Mesendoderm (in vitro differentiated cells): ENCODE measurements around the gene MTNR1A.
"Not testable (repeated sequence)": the region's sequence is repeated elsewhere in the genome, so short reads cannot be mapped to it uniquely, and the experiment has no call there.

ENCODE experiments used
- DNase-seq: peaks from one replicate; pipeline ENCODE4 v3.0.0; 2013
- H2AK5ac ChIP-seq: 2 replicates; pipeline ENCODE4 v1.6.1; 2013; ENCODE audit warnings: low read length, inconsistent platforms
- H2BK120ac ChIP-seq: 2 replicates; pipeline ENCODE4 v1.6.1; 2013; ENCODE audit warnings: low read depth, mild to moderate bottlenecking, low read length, moderate library complexity, mixed read lengths
- H2BK15ac ChIP-seq: replicated peaks from 2 replicates; pipeline ENCODE4 v1.6.1; 2013; ENCODE audit warnings: low read depth, mild to moderate bottlenecking, moderate library complexity
- H2BK5ac ChIP-seq: 2 replicates; pipeline ENCODE4 v1.6.1; 2013; ENCODE audit warnings: low read length, inconsistent platforms
- H3K18ac ChIP-seq: 2 replicates; pipeline ENCODE4 v1.6.1; 2013; ENCODE audit warnings: mild to moderate bottlenecking, low read length, mixed read lengths
- H3K23ac ChIP-seq: one replicate; pipeline ENCODE4 v1.6.1; 2013; ENCODE audit warnings: low read length
- H3K27ac ChIP-seq: 2 replicates; pipeline ENCODE4 v1.5.1; 2013; ENCODE audit warnings: low read depth, mild to moderate bottlenecking, inconsistent platforms, low read length, moderate library complexity
- H3K27me3 ChIP-seq: 2 replicates; pipeline ENCODE4 v1.6.1; 2013; ENCODE audit warnings: low read length, control low read depth, mild to moderate bottlenecking, inconsistent platforms; ENCODE audit not compliant: insufficient read depth, poor library complexity
- H3K36me3 ChIP-seq: 2 replicates; pipeline ENCODE4 v1.6.1; 2013; ENCODE audit warnings: low read length, inconsistent platforms; ENCODE audit not compliant: control insufficient read depth, insufficient read depth
- H3K4ac ChIP-seq: one replicate; pipeline ENCODE4 v1.6.1; 2013; ENCODE audit warnings: low read depth, mild to moderate bottlenecking, low read length, moderate library complexity
- H3K4me1 ChIP-seq: 2 replicates; pipeline ENCODE4 v1.6.1; 2013; ENCODE audit warnings: low read depth, low read length, inconsistent platforms; ENCODE audit not compliant: control insufficient read depth
- H3K4me2 ChIP-seq: 2 replicates; pipeline ENCODE4 v1.6.1; 2013; ENCODE audit warnings: low read length
- H3K4me3 ChIP-seq: 2 replicates; pipeline ENCODE4 v1.5.1; 2013; ENCODE audit warnings: mild to moderate bottlenecking, low read length
- H3K56ac ChIP-seq: one replicate; pipeline ENCODE4 v1.6.1; 2013; ENCODE audit warnings: low read length
- H3K79me1 ChIP-seq: 2 replicates; pipeline ENCODE4 v1.6.1; 2013; ENCODE audit warnings: low read length, inconsistent platforms
- H3K79me2 ChIP-seq: 2 replicates; pipeline ENCODE4 v1.6.1; 2013; ENCODE audit warnings: mild to moderate bottlenecking, low read length; ENCODE audit not compliant: control insufficient read depth, insufficient read depth
- H3K9ac ChIP-seq: 2 replicates; pipeline ENCODE4 v1.6.1; 2013; ENCODE audit warnings: low read length, inconsistent platforms
- H4K5ac ChIP-seq: one replicate; pipeline ENCODE4 v1.6.1; 2013; ENCODE audit warnings: low read length
- H4K8ac ChIP-seq: one replicate; pipeline ENCODE4 v1.6.1; 2013; ENCODE audit warnings: low read depth, mild to moderate bottlenecking, control low read depth, low read length, moderate library complexity
- WGBS: extraction: QIAGEN DNeasy Blood & Tissue Kit; methylation state at CpG from one replicate; pipeline ENCODE4 v1.1.7; 2013; ENCODE audit warnings: low lambda C conversion rate, missing lambda C conversion rate; ENCODE audit not compliant: insufficient coverage; ENCODE audit errors: extremely low coverage; 5-methylcytosine and 5-hydroxymethylcytosine counted together

The MTNR1A gene

DNA sequence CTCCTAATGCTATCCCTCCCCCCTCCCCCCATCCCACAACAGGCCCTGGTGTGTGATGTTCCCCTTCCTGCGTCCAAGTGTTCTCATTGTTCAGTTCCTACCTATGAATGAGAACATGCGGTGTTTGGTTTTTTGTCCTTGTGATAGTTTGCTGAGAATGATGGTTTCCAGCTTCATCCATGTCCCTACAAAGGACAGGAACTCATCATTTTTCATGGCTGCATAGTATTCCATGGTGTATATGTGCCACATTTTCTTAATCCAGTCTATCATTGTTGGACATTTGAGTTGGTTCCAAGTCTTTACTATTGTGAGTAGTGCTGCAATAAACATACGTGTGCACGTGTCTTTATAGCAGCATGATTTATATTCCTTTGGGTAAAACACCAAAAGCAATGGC, 31.4 kb downstream of the MTNR1A start:
- DNase-seq, H2BK120ac ChIP-seq, H2BK5ac ChIP-seq, H3K27me3 ChIP-seq, H3K79me2 ChIP-seq, H4K5ac ChIP-seq, H3K56ac ChIP-seq, H3K18ac ChIP-seq, H3K4me1 ChIP-seq, H3K79me1 ChIP-seq, H3K4me3 ChIP-seq, H3K9ac ChIP-seq, H3K36me3 ChIP-seq, H2BK15ac ChIP-seq, H3K4ac ChIP-seq, H2AK5ac ChIP-seq, H4K8ac ChIP-seq, H3K23ac ChIP-seq, H3K4me2 ChIP-seq, H3K27ac ChIP-seq: not testable (repeated sequence)
- WGBS = no CpG with 5 or more reads among the region's 4 CpGs

DNA sequence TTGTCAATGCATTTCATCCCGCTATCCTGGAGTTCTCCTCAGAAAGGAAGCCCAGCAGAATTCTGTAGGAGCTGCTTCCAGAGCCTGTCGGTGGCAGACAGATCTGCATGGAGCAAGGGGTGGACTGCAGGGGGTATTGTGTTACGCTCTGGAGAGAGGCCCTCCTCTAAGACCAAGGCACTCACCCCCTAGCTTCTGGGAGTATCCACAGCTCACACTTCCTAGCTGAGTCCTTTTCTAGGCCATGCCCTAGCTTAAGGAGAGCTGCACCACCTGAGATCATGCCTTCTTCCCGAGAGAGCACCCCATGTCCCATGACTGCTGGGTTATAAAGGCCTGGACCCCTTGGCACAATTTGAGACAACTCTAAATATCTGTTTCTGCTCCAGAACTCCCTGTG, 39.1 kb downstream of the MTNR1A start:
- no CpG with 5 or more reads among the region's 4 CpGs for WGBS
- H3K79me2 ChIP-seq = no peaks in the 10 kb centered on the region

DNA sequence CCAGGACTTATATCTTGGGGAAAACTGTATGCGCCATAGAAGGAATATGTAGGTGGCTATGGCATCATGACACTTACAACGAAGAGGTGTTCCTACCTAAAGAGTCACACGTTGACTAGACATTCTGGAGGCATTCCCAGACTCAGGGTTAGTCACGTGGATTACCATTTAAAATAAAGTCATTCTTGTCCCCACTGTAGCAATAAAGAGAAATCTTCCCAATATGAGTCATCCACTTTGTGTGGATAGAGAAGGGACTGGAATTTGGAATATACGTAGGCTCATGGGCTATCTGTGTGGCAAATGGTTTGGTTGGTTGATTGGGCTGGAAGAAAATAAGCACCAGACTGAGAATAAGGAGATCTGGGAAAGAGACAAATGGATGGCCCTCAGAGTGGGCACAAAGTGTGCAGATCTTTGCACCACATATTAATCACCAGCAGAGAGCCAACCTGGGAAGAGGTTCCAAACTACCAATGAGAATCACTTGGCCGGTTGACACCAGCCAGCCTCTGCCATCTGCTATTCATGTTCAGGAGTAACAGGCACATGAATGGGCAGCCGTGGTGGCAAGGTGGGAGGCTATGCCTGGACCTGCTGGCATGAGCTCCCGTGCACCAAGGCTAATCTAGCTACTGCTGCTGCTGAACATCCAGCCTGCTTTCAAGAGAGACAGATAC, 41.0 kb downstream of the MTNR1A start:
- H3K27ac ChIP-seq = no peak overlapping the region
- no peaks in the 10 kb centered on the region for H3K79me1 ChIP-seq
- H3K4ac ChIP-seq = no peak overlapping the region
- no peak overlapping the region for H4K8ac ChIP-seq
- H3K36me3 ChIP-seq = no peaks in the 10 kb centered on the region
- no CpG with 5 or more reads among the region's 8 CpGs for WGBS
- no peak overlapping the region for H3K9ac ChIP-seq
- no peak overlapping the region for H3K56ac ChIP-seq
- H3K18ac ChIP-seq = no peak overlapping the region
- no peak overlapping the region for H3K4me3 ChIP-seq
- H3K4me1 ChIP-seq = no peaks in the 10 kb centered on the region
- DNase-seq = no peak
- no peak overlapping the region for H2BK5ac ChIP-seq
- no peak overlapping the region for H2BK120ac ChIP-seq
- no peak overlapping the region for H2AK5ac ChIP-seq
- no peaks in the 10 kb centered on the region for H3K27me3 ChIP-seq
- no peak overlapping the region for H3K23ac ChIP-seq
- H3K4me2 ChIP-seq = no peak overlapping the region
- H2BK15ac ChIP-seq = no peak overlapping the region
- H4K5ac ChIP-seq = no peak overlapping the region
- no peaks in the 10 kb centered on the region for H3K79me2 ChIP-seq

More for the DNA sequence above, 39.1 kb downstream of the MTNR1A start:
- Histone ChIP-seq H2BK15ac (no peak overlapping the region), H2BK5ac (no peak overlapping the region), H2BK120ac (no peak overlapping the region), H3K18ac (no peak overlapping the region), H3K56ac (no peak overlapping the region), H3K27me3 (no peaks in the 10 kb centered on the region), H3K4me2 (no peak overlapping the region), H3K23ac (no peak overlapping the region), H4K8ac (no peak overlapping the region), H3K4me1 (no peaks in the 10 kb centered on the region), H3K9ac (no peak overlapping the region), H3K79me1 (no peaks in the 10 kb centered on the region), H4K5ac (no peak overlapping the region), H3K4ac (no peak overlapping the region), H3K36me3 (no peaks in the 10 kb centered on the region), H3K27ac (no peak overlapping the region), H3K4me3 (no peak overlapping the region), H2AK5ac (no peak overlapping the region)
- peak; percentile 20 for DNase-seq

GRCh38 chr4:186504771-186505170, 50.6 kb downstream of the MTNR1A start:
- not testable (repeated sequence) for H3K36me3 ChIP-seq, H3K4ac ChIP-seq, H4K8ac ChIP-seq, H3K79me1 ChIP-seq, H3K18ac ChIP-seq, H2BK5ac ChIP-seq, H3K27ac ChIP-seq, H3K9ac ChIP-seq, H3K4me2 ChIP-seq, H2BK120ac ChIP-seq, H4K5ac ChIP-seq, H2AK5ac ChIP-seq, H2BK15ac ChIP-seq, H3K23ac ChIP-seq, H3K79me2 ChIP-seq, DNase-seq, H3K27me3 ChIP-seq, H3K4me1 ChIP-seq, H3K4me3 ChIP-seq, H3K56ac ChIP-seq
- no CpG with 5 or more reads among the region's 8 CpGs for WGBS

DNA sequence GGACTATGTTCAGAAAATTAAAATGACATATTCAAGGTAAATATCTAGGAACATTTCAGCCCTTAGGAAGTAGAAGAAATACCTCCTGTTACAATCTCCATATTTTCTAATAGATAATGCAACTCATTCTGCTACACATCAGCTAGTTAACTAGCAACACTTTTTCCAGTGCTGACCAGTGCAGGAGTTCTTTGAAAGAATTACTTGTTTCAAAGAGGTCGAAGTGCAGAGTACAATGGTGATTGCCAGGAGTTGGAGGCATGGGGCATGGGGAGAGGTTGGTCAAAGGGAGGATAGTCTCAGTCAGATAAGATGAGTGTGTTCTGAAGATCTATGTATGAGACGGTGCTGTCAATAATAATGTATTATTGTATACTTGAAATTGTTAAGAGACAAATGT, 53.1 kb downstream of the MTNR1A start:
- H3K27ac ChIP-seq = no peak overlapping the region
- WGBS = no CpG with 5 or more reads among the region's 2 CpGs

DNA sequence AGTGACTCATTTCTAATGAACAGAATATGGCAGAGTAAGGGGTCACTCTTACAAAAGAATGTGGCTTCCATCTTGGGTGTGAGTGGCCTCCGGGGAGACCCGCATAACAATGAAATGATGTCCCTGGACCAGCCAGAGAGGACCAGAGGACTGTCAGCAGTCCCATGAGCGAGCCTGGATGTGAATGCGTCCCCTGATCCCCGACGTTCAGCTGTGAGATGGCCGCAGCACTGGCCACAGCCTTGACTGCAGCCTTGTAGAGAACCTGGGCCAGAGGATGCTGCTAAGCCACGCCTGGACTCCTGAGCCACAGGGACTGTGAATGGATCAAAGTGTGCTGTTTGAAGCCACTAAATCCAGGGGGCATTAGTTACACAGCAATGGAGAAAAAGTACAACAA, 53.8 kb downstream of the MTNR1A start:
- no peak overlapping the region for H2BK15ac ChIP-seq
- H2BK120ac ChIP-seq = no peak overlapping the region
- H3K23ac ChIP-seq = no peak overlapping the region
- no peak overlapping the region for H3K4me2 ChIP-seq
- H2AK5ac ChIP-seq = no peak overlapping the region
- H3K27me3 ChIP-seq = no peaks in the 10 kb centered on the region
- no peak overlapping the region for H3K4ac ChIP-seq
- no peak overlapping the region for H3K18ac ChIP-seq
- no peaks in the 10 kb centered on the region for H3K36me3 ChIP-seq
- H3K79me2 ChIP-seq = no peaks in the 10 kb centered on the region
- H3K4me3 ChIP-seq = no peak overlapping the region
- no CpG with 5 or more reads among the region's 8 CpGs for WGBS
- H3K9ac ChIP-seq = no peak overlapping the region
- DNase-seq = no peak
- no peak overlapping the region for H2BK5ac ChIP-seq
- no peak overlapping the region for H4K5ac ChIP-seq
- no peaks in the 10 kb centered on the region for H3K4me1 ChIP-seq
- H3K56ac ChIP-seq = no peak overlapping the region
- H3K79me1 ChIP-seq = no peaks in the 10 kb centered on the region
- no peak overlapping the region for H4K8ac ChIP-seq
- no peak overlapping the region for H3K27ac ChIP-seq

More for the DNA sequence above, 53.1 kb downstream of the MTNR1A start:
- no peak overlapping the region for H3K4me3 ChIP-seq
- no peak overlapping the region for H3K4ac ChIP-seq
- no peaks in the 10 kb centered on the region for H3K27me3 ChIP-seq
- H3K56ac ChIP-seq = no peak overlapping the region
- H3K79me1 ChIP-seq = no peaks in the 10 kb centered on the region
- H2AK5ac ChIP-seq = no peak overlapping the region
- H3K9ac ChIP-seq = no peak overlapping the region
- no peak overlapping the region for H2BK5ac ChIP-seq
- no peak overlapping the region for H4K5ac ChIP-seq
- no peak for DNase-seq
- no peak overlapping the region for H2BK120ac ChIP-seq
- H3K23ac ChIP-seq = no peak overlapping the region
- H3K4me2 ChIP-seq = no peak overlapping the region
- no peaks in the 10 kb centered on the region for H3K79me2 ChIP-seq
- no peak overlapping the region for H2BK15ac ChIP-seq
- H4K8ac ChIP-seq = no peak overlapping the region
- H3K36me3 ChIP-seq = no peaks in the 10 kb centered on the region
- no peak overlapping the region for H3K18ac ChIP-seq
- no peaks in the 10 kb centered on the region for H3K4me1 ChIP-seq
